Measurements from ENCODE around the gene FNDC3A. TPM values are rescaled to one million over a fixed set of nuclear protein-coding genes. Genes with fewer than 3 reads are reported as not detected.

The FNDC3A gene
- total RNA-seq, 1 experiment from 2014 or later: 48.6 TPM

GRCh38 chr13:49214917-49215376 is 239.2 kb downstream of the FNDC3A start:
- DNase-seq (ENCODE audit: low read depth): peak; percentile 13

GRCh38 chr13:49216334-49216733 is 240.6 kb downstream of the FNDC3A start:
- no peak for DNase-seq (ENCODE audit: low read depth)

- DNase-seq (ENCODE audit: low read depth): no peak
Observed at GRCh38 chr13:49217962-49218492, 242.3 kb downstream of the FNDC3A start.

- no peak for DNase-seq (ENCODE audit: low read depth)
Observed at GRCh38 chr13:49218493-49219051, 242.9 kb downstream of the FNDC3A start.

GRCh38 chr13:49219647-49220035 is 243.9 kb downstream of the FNDC3A start:
- no peak for DNase-seq (ENCODE audit: low read depth)

GRCh38 chr13:49220036-49220855 is 244.5 kb downstream of the FNDC3A start, which contains the start of gene MLNR:
TSS of gene MLNR (plus strand) at chr13:49220338. CDS start at chr13:49220338, 0 bp downstream.
- no peak for DNase-seq (ENCODE audit: low read depth)

GRCh38 chr13:49220856-49221589 is 245.3 kb downstream of the FNDC3A start:
- DNase-seq (ENCODE audit: low read depth): no peak

- no peak for DNase-seq (ENCODE audit: low read depth)
Observed at GRCh38 chr13:49221590-49221965, 245.9 kb downstream of the FNDC3A start.

- no peak for DNase-seq (ENCODE audit: low read depth)
Observed at GRCh38 chr13:49225223-49226042, 249.7 kb downstream of the FNDC3A start.

GRCh38 chr13:49226613-49227012 is 250.9 kb downstream of the FNDC3A start:
- no peak for DNase-seq (ENCODE audit: low read depth)

- no peak for DNase-seq (ENCODE audit: low read depth)
Observed at GRCh38 chr13:49234741-49235140, 259.0 kb downstream of the FNDC3A start.

- no peak for DNase-seq (ENCODE audit: low read depth)
Observed at GRCh38 chr13:49235856-49236431, 260.2 kb downstream of the FNDC3A start.

GRCh38 chr13:49238621-49239020 is 262.9 kb downstream of the FNDC3A start:
- DNase-seq (ENCODE audit: low read depth): peak; percentile 80

- DNase-seq (ENCODE audit: low read depth): peak; percentile 24
Observed at GRCh38 chr13:49240017-49240416, 264.3 kb downstream of the FNDC3A start.

GRCh38 chr13:49241296-49241695 is 265.6 kb downstream of the FNDC3A start:
- no peak for DNase-seq (ENCODE audit: low read depth)

GRCh38 chr13:49245101-49245500 is 269.4 kb downstream of the FNDC3A start:
- DNase-seq (ENCODE audit: low read depth): no peak

GRCh38 chr13:49246850-49247642 is 271.3 kb downstream of the FNDC3A start:
- DNase-seq (ENCODE audit: low read depth): no peak

- peak; percentile 92 for DNase-seq (ENCODE audit: low read depth)
Observed at GRCh38 chr13:49247643-49248621, 272.2 kb downstream of the FNDC3A start, which contains the start of gene CDADC1. TSS of gene CDADC1 (plus strand) at chr13:49247925. CDS start at chr13:49248038, 113 bp downstream.

GRCh38 chr13:49248622-49249002 is 272.9 kb downstream of the FNDC3A start:
- DNase-seq (ENCODE audit: low read depth): no peak

Measured in M059J (cell line).